ENCODE data around the gene DEAF1. TPM values are rescaled to one million over a fixed set of nuclear protein-coding genes. Genes with fewer than 3 reads are reported as not detected.

The DEAF1 gene
- total and polyA plus RNA-seq, 2 donors (not counting 3 experiments of a cell fraction or from before 2014, with no cell fraction given): 43.6 to 55.7 TPM

GRCh38 chr11:617912-618682 is 76.9 kb downstream of the DEAF1 start:
- no peaks in the 10 kb centered on the region for H3K79me2 ChIP-seq (ENCODE audit: control insufficient read depth, insufficient read depth, low read length)
- H2AFZ ChIP-seq (ENCODE audit: low read depth, low read length): no peak overlapping the region
- no peaks in the 10 kb centered on the region for H3K9me3 ChIP-seq (replicated peaks; ENCODE audit: control insufficient read depth, insufficient read depth, low read length)
- H4K20me1 ChIP-seq (replicated peaks; ENCODE audit: control insufficient read depth, extremely low read depth, insufficient read depth, low read length): no peaks in the 10 kb centered on the region
- no peak overlapping the region for H3K4me3 ChIP-seq (replicated peaks in 1 of 3; ENCODE audit: insufficient read depth in 1 of 3, low read depth in 1 of 3, low read length in 3 of 3)
- peaks cover 6% of the 10 kb centered on the region for H3K4me1 ChIP-seq (ENCODE audit: control insufficient read depth, extremely low read depth, insufficient read depth, low read length)
- H3K9ac ChIP-seq (replicated peaks; ENCODE audit: extremely low read depth, insufficient read depth, low read length): no peak overlapping the region
- CTCF ChIA-PET: no interaction called here
- FAIRE-seq (no peak), DNase-seq (ENCODE audit: low read depth, low spot score) (no peak)
- H3K36me3 ChIP-seq (ENCODE audit: control insufficient read depth in 2 of 2, extremely low read depth in 1 of 2, insufficient read depth in 2 of 2, low read length in 2 of 2): peaks cover 2 to 4% of the 10 kb centered on the region in 2 experiments
- H3K27me3 ChIP-seq (ENCODE audit: control insufficient read depth in 2 of 2, insufficient read depth in 2 of 2, low read length in 2 of 2): no peaks in the 10 kb centered on the region
- POLR2A ChIA-PET: no interaction called here
- intact Hi-C loops (cut with micrococcal nuclease): no loop called here
- no peak overlapping the region for H3K27ac ChIP-seq (ENCODE audit: insufficient read depth, low read depth, low read length)
- no peak overlapping the region for H3K4me2 ChIP-seq (ENCODE audit: insufficient read depth, low read length)
- dilution Hi-C loops (cut with MboI; ENCODE audit: extremely low pct_ligation_motif_present, low sequenced_read_pairs): no loop called here
- TF ChIP-seq MYC (IDR thresholded peaks at IDR 0.05; ENCODE audit: low read depth, low read length): no peak
- H3K9me1 ChIP-seq (replicated peaks; ENCODE audit: control insufficient read depth, extremely low read depth, insufficient read depth, low read length): no peaks in the 10 kb centered on the region
- BruUV-seq (replicated peaks): no TSS peak

GRCh38 chr11:617199-617911 is 77.7 kb downstream of the DEAF1 start:
- intact Hi-C loops (cut with micrococcal nuclease): no loop called here
- BruUV-seq (replicated peaks): no TSS peak
- ChIA-PET CTCF (no interaction called here), POLR2A (no interaction called here)
- Histone ChIP-seq H3K4me3 (replicated peaks in 1 of 3; ENCODE audit: insufficient read depth in 1 of 3, low read depth in 1 of 3, low read length in 3 of 3) (no peak overlapping the region), H3K79me2 (ENCODE audit: control insufficient read depth, insufficient read depth, low read length) (no peaks in the 10 kb centered on the region), H3K4me1 (ENCODE audit: control insufficient read depth, extremely low read depth, insufficient read depth, low read length) (peaks cover 6% of the 10 kb centered on the region), H3K9ac (replicated peaks; ENCODE audit: extremely low read depth, insufficient read depth, low read length) (no peak overlapping the region), H3K27me3 (ENCODE audit: control insufficient read depth in 2 of 2, insufficient read depth in 2 of 2, low read length in 2 of 2) (no peaks in the 10 kb centered on the region), H4K20me1 (replicated peaks; ENCODE audit: control insufficient read depth, extremely low read depth, insufficient read depth, low read length) (no peaks in the 10 kb centered on the region), H3K27ac (ENCODE audit: insufficient read depth, low read depth, low read length) (no peak overlapping the region), H2AFZ (ENCODE audit: low read depth, low read length) (no peak overlapping the region), H3K36me3 (ENCODE audit: control insufficient read depth in 2 of 2, extremely low read depth in 1 of 2, insufficient read depth in 2 of 2, low read length in 2 of 2) (peaks cover 3 to 11% of the 10 kb centered on the region in 2 experiments), H3K9me1 (replicated peaks; ENCODE audit: control insufficient read depth, extremely low read depth, insufficient read depth, low read length) (no peaks in the 10 kb centered on the region), H3K4me2 (ENCODE audit: insufficient read depth, low read length) (no peak overlapping the region), H3K9me3 (replicated peaks; ENCODE audit: control insufficient read depth, insufficient read depth, low read length) (no peaks in the 10 kb centered on the region)
- dilution Hi-C loops (cut with MboI; ENCODE audit: extremely low pct_ligation_motif_present, low sequenced_read_pairs): no loop called here
- no peak for DNase-seq (ENCODE audit: low read depth, low spot score)
- FAIRE-seq: no peak
- TF ChIP-seq, protein P1, sequence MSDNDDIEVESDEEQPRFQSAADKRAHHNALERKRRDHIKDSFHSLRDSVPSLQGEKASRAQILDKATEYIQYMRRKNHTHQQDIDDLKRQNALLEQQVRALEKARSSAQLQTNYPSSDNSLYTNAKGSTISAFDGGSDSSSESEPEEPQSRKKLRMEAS (IDR thresholded peaks at IDR 0.05; ENCODE audit: insufficient read depth, insufficient read length): no peak
- TF ChIP-seq CTCF (IDR thresholded peaks at IDR 0.05; ENCODE audit: extremely low read depth in 1 of 2, insufficient read depth in 1 of 2, low read depth in 1 of 2, low read length in 2 of 2) (no peak), FOS (IDR thresholded peaks at IDR 0.05; ENCODE audit: borderline replicate concordance, insufficient read depth, low read length) (no peak), POLR2AphosphoS5 (IDR thresholded peaks at IDR 0.05; ENCODE audit: insufficient read depth, low read depth, low read length) (no peak), POLR2A (IDR thresholded peaks at IDR 0.05; ENCODE audit: low read depth, low read length) (no peak), GATA2 (IDR thresholded peaks at IDR 0.05; ENCODE audit: insufficient read depth, insufficient read length, low read depth, low read length) (no peak), EZH2 (IDR thresholded peaks at IDR 0.05; ENCODE audit: borderline replicate concordance, low read depth, low read length, severe bottlenecking) (no peak), JUN (IDR thresholded peaks at IDR 0.05; ENCODE audit: borderline replicate concordance, insufficient read depth, insufficient read length, low read depth) (no peak), MYC (IDR thresholded peaks at IDR 0.05; ENCODE audit: low read depth, low read length) (no peak)

All from endothelial cell of umbilical vein (primary cell).